HG03457 (cell line): ENCODE data around the gene MICAL3.

Experiments
- ATAC-seq: cut with Tn5 transposase; IDR thresholded peaks from one replicate; pipeline ENCODE4 v1.9.1; 2021; ENCODE audit warnings: moderate number of reproducible peaks; ENCODE audit not compliant: unreplicated experiment

The MICAL3 gene

GRCh38 chr22:17802822-17803221 is 221.5 kb downstream of the MICAL3 start:
- no peak for ATAC-seq

- no peak for ATAC-seq
Measured at GRCh38 chr22:17802411-17802810, 221.9 kb downstream of the MICAL3 start.

DNA sequence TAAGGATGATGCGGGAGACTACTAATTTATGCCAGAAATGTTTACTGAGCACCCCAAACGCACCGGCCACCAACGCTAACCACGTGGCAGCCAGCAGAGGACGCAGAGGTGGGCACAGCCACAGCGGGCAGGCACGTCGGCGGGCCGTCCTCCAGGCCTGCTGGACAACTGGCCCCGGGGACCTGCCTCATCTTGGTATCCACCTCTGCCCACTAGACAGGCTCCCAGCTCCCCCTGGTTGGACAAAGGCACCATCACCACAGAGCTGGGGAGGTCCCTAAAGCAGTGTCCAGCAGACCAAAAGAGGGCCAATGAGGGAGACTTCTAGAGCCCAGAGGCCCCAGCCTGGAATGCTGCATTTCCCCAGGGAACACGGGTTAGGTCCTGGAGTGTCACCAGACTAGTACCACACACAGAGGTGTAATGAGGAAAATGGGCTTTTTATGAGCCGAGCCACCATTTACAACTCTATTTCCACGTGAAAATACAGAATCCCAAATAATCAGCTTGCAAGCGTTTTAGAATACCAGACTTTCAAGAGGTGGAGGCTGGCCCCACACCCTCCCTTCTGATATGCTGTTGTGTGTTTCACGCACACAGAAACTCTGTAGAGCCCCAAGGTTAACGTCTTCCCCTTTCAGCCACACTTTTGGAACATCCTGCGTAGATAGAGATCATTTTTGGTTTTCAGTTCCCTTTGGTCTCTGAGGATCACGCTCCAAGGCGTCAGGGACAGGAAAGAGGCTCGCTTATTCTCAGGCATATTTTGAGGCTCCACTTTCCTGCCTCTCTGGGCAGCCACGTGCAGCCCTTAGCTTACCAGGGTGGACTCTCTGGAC is 226.4 kb downstream of the MICAL3 start:
- ATAC-seq = peak; percentile 34

GRCh38 chr22:17796695-17797094 is 227.7 kb downstream of the MICAL3 start:
- ATAC-seq = no peak

DNA sequence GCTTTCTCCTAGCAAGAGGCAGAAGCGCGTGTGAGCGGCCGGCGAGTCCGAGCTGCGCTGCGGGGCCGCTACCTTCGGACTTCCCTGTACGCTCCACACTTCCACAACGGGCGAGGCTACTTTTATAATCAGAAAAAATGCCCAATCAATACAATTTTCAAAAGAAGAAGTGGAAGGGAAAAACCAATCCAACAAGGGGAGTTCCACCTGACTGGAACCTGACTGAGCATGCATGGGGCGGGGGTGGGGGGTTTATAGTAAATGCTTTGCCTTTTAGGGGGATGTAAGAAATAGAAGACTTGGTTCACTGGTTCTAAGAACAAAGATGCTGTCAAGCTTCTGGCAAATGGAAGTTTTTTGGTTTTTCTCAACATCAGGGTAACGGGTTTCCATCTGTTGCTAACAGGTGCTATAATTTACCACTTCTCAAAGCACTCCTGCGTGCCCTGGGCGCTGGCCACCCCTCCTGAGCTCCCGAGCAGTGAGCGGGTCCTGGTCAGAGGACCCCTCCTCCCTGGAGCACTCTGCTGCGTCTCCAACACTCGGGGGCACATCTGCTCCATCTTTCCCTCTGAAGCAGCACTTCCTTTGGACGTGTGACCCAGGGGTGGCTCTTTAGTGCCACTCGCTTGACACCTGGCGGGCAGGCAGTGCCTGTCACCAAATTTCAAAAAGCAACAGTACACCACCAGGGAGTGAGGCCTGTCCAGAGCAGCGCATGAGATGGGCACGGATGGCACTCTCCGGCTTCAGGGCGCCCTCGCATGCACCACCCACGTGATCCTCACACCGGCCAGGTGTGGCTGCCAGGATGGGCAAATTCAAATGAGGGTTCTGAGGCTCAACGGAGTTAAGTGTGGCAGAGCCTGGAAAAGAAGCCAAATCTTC is 228.5 kb downstream of the MICAL3 start:
- no peak for ATAC-seq

- no peak for ATAC-seq
Measured at GRCh38 chr22:17794726-17795542, 229.4 kb downstream of the MICAL3 start.

GRCh38 chr22:17792854-17793434 is 231.4 kb downstream of the MICAL3 start:
- no peak for ATAC-seq

GRCh38 chr22:17792299-17792698 is 232.1 kb downstream of the MICAL3 start:
- ATAC-seq = no peak

- no peak for ATAC-seq
Measured at GRCh38 chr22:17791196-17791595, 233.2 kb downstream of the MICAL3 start.

DNA sequence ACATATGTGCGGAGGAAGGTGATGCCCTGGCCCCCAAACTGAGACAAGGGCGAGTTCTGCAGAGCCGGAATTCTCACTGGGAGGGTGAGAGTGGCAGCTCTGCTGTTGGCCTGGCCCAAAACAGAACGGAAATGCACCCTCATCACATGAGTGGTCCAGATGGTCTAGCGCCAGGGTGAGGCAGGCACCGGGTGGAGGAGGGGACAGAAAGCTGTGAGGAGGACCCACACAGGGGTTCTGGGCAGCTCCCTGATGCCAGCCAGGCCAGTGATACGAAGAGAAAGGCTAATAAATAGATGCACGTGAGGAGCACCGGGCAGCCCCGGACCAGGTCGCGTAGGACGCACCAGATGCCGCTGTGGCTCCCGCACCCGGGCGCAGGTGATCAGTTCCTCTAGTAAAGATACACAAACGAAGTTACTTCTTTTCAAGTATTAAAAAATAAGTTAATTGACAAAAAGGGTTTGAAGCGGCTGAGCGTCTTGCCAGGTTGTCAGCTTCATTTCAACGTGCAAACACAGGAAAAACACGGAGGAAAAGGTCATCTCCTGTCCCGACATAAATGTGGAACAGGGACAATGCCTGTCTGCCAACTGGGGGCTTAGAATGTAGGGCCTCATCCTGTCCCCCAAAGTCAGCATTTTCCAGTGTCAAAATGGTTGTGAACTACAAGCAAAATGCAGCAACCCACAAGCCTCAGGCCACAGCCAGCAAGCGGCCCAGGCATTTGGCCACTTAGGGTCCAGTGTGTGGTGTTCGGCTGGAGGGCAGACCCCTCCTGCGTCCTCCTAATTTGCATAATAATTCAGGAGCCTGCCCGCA is 234.8 kb downstream of the MICAL3 start:
- no peak for ATAC-seq

DNA sequence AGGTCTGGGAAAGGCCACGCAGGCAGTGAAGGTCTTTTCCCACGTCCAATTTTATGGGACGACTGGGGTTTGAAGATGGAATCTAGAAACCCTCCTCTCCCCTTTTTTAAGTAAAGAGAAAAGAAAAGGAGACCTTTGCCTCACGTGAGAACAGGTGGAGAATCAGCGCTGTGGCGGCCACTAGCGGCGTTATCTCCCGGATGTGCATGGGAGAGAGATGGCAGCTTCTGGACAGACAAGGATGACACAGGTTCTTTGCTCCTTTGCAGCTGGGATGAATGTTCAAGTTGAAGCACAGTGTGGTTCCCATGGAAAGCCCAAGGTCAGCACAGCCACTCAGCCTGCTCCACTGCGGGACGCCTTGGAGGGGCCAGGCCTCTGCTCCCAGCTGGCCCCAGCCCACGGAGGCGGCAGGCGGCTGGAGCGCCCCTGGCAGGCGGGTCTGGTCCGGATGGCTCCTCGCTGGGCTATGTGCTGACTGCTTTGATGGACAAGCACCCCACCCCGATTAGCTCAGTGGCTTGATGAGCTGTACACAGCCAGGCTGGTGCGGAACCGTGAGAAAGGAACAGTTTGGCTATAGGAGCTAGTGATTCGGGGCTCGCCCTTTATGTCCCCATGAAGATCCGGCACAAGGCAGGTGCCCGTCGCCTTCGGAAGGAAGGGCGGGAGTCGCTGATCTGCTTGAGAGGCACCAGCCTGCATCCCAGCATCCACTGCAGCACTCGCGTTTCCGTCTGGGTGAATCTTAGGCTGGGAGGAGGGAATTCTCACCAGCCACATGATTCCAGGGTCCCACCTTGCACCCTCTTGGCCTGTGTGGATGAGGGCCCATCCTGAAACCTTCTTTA is 235.6 kb downstream of the MICAL3 start:
- no peak for ATAC-seq

DNA sequence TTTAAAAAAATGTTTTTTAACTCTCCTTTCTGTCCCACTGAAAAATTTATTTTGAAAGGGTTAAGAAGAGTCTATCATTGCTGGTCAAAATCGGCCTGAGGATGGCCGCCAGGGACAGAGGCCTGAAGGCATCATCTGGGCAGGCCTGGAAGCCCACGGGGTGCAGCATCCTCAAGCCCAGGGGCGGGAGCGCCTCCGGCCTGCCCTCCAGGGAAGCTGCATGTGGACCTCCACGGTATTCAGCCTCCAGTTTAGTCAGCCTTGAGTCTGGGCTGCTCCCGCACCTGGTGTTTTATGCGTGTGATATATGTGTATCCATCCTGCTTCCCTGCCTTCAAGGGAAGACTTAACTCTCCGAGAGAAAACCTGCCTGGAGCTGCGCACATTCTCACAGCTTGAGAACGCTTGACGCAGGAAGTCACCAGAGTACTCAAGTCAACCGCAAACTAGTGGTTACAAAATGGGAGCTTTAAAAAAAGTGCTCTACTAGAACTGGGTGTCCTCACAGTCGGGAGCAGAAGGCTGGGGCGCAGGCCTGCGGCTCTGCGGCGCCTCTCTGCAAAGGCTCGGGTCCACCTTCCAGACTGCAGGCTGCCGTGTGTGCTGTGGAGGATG is 236.5 kb downstream of the MICAL3 start:
- ATAC-seq = no peak

DNA sequence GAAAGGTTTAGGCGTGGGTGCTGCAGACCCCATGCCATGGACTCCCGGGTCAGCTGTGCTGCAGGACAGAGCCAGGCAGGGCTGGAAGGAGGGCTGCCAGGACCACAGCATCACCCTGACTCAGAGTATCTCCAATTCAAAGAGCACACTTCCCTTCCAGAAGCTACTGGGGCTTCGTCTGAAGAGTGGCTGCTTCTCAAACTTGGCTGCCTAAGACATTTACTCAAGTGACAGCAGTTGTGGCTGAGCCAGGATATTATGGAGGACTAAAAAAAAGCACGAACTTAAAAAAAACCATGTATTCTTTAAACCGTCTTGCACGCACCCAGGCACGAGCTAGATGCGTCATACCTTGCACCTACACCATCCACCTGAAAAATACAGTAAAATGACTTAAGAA is 237.1 kb downstream of the MICAL3 start:
- ATAC-seq = no peak

DNA sequence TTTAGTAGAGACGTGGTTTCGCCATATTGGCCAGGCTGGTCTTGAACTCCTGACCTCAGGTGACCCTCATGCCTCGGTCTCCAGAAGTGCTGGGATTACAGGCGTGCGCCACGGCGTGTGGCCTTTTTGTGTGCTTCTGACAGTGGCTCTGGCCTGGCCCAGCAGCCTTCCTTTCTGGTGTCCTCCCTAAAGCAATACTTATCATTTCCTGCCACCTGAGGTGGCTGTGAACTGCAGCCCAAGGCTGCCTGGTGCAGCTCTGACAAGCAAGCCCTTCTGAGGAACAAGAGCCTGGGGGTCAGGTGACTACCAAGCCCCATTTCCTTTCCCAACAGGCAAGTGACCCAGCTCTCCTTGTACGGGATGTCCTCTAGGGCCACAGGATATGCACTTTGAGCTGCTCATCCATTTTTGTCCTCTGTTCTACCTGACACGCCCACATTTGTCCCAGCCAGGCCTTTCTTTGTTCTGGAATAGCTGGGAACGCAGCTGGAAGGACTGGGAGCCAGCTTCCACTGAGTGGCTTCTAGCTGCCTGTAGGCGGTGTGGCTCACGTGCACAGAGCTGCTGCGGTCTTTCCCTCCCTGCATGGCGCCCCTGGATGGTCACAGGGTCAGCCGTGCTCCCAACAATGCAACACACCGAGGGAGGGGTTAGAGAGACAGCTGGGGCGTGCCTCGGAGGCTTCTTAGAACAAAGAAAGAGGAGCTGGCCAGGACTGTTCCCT is 237.8 kb downstream of the MICAL3 start:
- no peak for ATAC-seq

DNA sequence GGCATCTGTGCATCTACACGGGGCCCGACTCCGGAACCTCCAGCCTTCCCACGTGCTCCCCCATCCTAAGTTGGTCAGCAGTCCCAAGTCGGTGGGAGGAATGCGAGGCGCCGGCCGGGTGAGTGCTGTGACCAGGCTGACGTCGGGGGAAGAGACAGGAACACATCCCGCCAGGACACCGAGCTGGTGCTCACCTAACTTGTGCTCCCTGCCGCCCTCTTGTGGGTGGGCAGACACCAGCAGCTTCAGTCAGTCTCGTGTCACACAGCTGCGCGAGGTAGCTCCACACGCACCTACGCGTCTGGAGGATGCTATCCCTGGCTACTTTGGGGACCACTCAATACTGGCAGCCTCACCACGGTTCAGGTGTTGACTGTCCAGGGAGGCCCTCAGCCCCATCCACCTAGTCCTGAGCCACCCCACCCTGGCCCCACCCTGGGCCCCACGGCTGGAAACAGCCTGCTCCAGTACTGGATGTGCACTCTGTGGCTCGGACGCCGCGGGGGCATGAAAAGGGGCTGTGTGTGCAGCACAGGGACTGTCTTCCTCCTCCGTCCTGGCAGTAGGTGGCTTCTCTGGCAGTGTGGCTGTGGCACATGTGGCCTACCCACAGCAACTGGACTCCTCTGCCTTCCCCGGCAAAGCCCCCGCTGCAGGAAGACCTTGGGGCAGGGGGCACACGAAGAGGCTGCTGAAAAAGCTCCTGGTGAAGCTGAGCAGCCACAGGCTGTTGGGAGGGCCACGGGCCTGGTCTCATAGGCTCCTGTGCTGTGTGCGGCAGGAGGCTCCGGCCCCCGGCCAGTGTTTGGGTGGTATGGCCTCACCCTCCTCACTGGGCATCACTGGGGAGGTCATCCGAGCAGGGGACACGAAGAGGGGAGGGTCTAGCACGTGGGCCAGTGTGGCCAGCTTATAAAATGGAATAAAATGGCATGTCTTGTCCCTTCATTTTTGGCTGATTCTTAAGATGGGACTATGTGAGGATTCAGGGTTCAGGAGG is 238.9 kb downstream of the MICAL3 start:
- no peak for ATAC-seq

DNA sequence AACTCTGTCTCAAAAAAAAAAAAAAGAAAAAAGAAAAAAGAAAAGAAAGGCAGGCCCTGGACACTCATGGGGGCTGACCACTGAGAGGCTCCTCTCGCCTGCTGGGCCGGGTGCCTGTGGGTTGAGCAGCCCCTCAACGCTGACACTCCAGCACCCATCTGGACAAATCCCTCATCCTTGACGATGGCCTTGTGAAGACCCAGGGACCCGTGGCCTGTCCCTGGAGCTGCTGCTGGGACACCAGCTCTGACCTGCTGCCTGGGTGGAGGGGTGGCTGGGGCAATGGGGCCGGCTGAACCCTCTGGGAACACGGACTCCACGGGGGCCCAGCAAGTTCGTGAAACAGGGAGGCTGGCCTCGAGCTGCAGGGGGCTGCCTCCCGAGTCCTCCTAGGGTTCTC is 239.6 kb downstream of the MICAL3 start:
- ATAC-seq = no peak
